Measurements from ENCODE around the gene SEMA5A.

SEMA5A gene

GRCh38 chr5:9183992-9184391 lies 361.9 kb downstream of the SEMA5A start:
- no peak overlapping the region for H3K4me3 ChIP-seq (ENCODE audit: low read length)
- no peak for DNase-seq (ENCODE audit: low read depth)
- TF ChIP-seq CTCF (conservative IDR thresholded peaks at IDR 0.05; ENCODE audit: low read length): no peak

- DNase-seq (ENCODE audit: low read depth): no peak
- no peak for TF ChIP-seq CTCF (conservative IDR thresholded peaks at IDR 0.05; ENCODE audit: low read length)
- no peak overlapping the region for H3K4me3 ChIP-seq (ENCODE audit: low read length)
Observed at GRCh38 chr5:9182899-9183695, 362.8 kb downstream of the SEMA5A start.

DNA sequence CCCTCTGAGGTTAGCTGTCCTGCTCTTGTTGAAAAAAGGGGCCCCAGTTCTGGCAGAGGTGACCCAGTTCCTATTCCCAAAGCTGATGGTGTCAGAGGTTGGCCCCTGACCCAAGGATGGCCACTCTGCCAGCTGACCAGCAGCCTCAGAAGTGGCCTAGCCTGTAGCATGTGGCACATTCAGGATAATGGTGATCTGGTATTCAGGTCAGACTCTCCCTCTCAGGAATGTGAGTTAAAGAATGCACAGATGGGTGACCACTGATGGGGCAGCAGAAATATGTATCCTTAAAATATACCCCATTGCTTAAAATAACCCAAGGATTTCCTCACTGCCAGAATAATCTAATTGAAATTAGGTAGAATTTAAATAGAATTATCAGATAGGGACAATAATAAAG lies 369.2 kb downstream of the SEMA5A start:
- no peak for TF ChIP-seq CTCF (conservative IDR thresholded peaks at IDR 0.05; ENCODE audit: low read length)
- DNase-seq (ENCODE audit: low read depth): peak; percentile 58
- H3K4me3 ChIP-seq (ENCODE audit: low read length): no peak overlapping the region

DNA sequence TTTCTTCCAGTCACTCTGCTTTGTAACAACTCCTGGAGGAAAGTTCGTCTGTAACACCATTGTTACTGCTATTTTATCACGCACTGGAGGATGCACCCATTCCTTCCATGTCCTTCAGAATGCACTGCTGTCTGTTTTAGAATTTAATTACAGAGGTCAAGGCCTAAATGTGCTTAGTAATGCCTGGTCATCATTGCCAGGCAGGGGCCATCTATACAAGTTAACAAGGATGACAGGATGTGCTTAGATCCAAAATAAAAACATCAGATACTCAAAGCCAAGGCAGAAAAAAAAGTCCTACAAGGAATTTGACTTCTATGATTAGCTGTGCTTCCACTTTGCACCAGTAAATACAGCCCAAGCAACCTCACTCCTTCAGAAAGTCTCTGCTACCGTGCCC lies 371.4 kb downstream of the SEMA5A start:
- DNase-seq (ENCODE audit: low read depth): no peak
- H3K4me3 ChIP-seq (ENCODE audit: low read length): no peak overlapping the region
- TF ChIP-seq CTCF (conservative IDR thresholded peaks at IDR 0.05; ENCODE audit: low read length): no peak

GRCh38 chr5:9173281-9174048 lies 372.4 kb downstream of the SEMA5A start:
- H3K4me3 ChIP-seq (ENCODE audit: low read length): no peak overlapping the region
- peak; percentile 92 for DNase-seq (ENCODE audit: low read depth)
- no peak for TF ChIP-seq CTCF (conservative IDR thresholded peaks at IDR 0.05; ENCODE audit: low read length)

DNA sequence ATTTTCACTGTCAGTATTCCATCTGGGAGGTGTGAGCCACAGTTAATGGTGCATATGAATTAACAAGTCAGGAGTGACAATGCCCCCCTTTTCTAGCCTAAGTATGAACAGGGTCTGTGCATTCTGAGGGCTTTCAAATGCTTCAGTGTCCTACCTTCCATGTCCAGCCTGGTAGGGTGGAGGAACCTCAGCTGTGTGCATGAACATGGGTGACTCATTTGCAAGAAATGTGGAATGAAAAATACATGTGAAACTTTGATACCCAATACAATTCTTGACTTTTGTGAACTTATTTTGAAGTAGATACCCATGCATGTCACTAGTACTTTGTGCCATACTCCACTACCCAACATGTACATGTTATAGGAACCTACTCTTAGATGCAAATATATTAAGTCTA lies 375.8 kb downstream of the SEMA5A start:
- H3K4me3 ChIP-seq (ENCODE audit: low read length): no peak overlapping the region
- no peak for DNase-seq (ENCODE audit: low read depth)
- no peak for TF ChIP-seq CTCF (conservative IDR thresholded peaks at IDR 0.05; ENCODE audit: low read length)

DNA sequence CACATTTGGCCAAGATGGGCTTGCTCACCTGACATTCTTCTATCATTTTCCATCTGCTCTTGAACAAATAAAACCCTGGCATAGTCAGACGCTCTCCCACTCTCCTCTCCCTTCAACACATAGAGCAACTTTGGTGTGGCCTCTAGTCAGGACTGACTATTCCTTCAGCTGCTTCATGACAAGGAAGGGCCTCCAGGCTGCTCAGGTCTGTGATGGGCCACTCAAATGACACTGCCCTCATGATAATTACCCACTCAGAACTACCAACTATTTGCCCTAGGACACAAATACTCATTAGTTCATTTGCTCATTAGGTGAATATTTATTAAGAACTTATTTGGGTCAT lies 376.3 kb downstream of the SEMA5A start:
- DNase-seq (ENCODE audit: low read depth): no peak
- H3K4me3 ChIP-seq (ENCODE audit: low read length): no peak overlapping the region
- no peak for TF ChIP-seq CTCF (conservative IDR thresholded peaks at IDR 0.05; ENCODE audit: low read length)
